A549 (cell line): Measurements from ENCODE around the gene CNOT6.
"Not testable (repeated sequence)": the region's sequence is repeated elsewhere in the genome, so short reads cannot be mapped to it uniquely, and the experiment has no call there.

Experiments used
- CEBPB ChIP-seq, 2 experiments: fragments of >200 bp in 1 of 2; sonication (Bioruptor Twin) in 1 of 2; formaldehyde crosslinking in 1 of 2; IDR thresholded peaks; 2 replicates each; pipeline ENCODE4 v1.6.1; 2012 to 2016
- CHD2 ChIP-seq: fragments of 150-350 bp; IDR thresholded peaks from 2 replicates; pipeline ENCODE4 v1.6.1; 2014; ENCODE audit warnings: low read length; ENCODE audit not compliant: partially characterized antibody
- CTCF ChIP-seq: fragments of >200 bp; sonication (Bioruptor Twin); formaldehyde crosslinking; IDR thresholded peaks from 3 replicates; pipeline ENCODE4 v1.5.1; 2016
- ESRRA ChIP-seq: fragments of 150-350 bp; IDR thresholded peaks from 2 replicates; pipeline ENCODE4 v1.6.1; 2014; ENCODE audit warnings: mild to moderate bottlenecking, low read length, borderline replicate concordance
- JUNB ChIP-seq: fragments of >200 bp; sonication (Bioruptor Twin); formaldehyde crosslinking; IDR thresholded peaks from 2 replicates; pipeline ENCODE4 v1.6.1; 2016
- PHF8 ChIP-seq: fragments of 200-600 bp; sonication (generic); IDR thresholded peaks from 2 replicates; pipeline ENCODE4 v1.6.1; 2016; ENCODE audit warnings: low read depth, mild to moderate bottlenecking, antibody characterized with exemption, moderate library complexity, borderline replicate concordance
- POLR2A ChIP-seq: IDR thresholded peaks from 2 replicates; pipeline ENCODE4 v1.6.1; 2012; ENCODE audit warnings: mild to moderate bottlenecking, low read length
- POLR2AphosphoS2 ChIP-seq: conservative IDR thresholded peaks from 2 replicates; pipeline ENCODE4 v1.6.1; 2012; ENCODE audit warnings: low read length, improper control_type of control experiment, inconsistent platforms
- RFX5 ChIP-seq: fragments of 450-650 bp; IDR thresholded peaks from 2 replicates; pipeline ENCODE4 v1.7.1; 2014; ENCODE audit warnings: antibody characterized with exemption, mild to moderate bottlenecking, moderate library complexity
- USF2 ChIP-seq: fragments of 450-650 bp; IDR thresholded peaks from 2 replicates; pipeline ENCODE4 v1.6.1; 2014; ENCODE audit warnings: antibody characterized with exemption
- ZFP36 ChIP-seq: fragments of 450-650 bp; IDR thresholded peaks from 2 replicates; pipeline ENCODE4 v1.6.1; 2014; ENCODE audit warnings: borderline replicate concordance; ENCODE audit not compliant: partially characterized antibody

- TF ChIP-seq PHF8; POLR2AphosphoS2; POLR2A; CHD2; USF2; JUNB; CEBPB (IDR thresholded peaks at IDR 0.05); ESRRA; RFX5; ZFP36: not testable (repeated sequence)
- TF ChIP-seq CTCF: peak; percentile 20; the same call in 1 of the 3 replicates
These were observed 6.1 kb downstream of the CNOT6 start for GRCh38 chr5:180500300-180500699.
